LNCaP clone FGC (cell line): Measurements from ENCODE around the gene SRPK3.
"Not testable (repeated sequence)": the region's sequence is repeated elsewhere in the genome, so short reads cannot be mapped to it uniquely, and the experiment has no call there.

Experiments
- DNase-seq: peaks from one replicate; pipeline ENCODE4 v3.0.0-alpha.2; 2011; ENCODE audit warnings: low read depth
- H3K4me3 ChIP-seq: 2 replicates; pipeline ENCODE4 v1.5.1; 2011; ENCODE audit warnings: mild to moderate bottlenecking, low read depth, low read length, control low read depth
- CTCF ChIP-seq: IDR thresholded peaks from 2 replicates; pipeline ENCODE4 v1.5.1; 2012; ENCODE audit warnings: mild to moderate bottlenecking; ENCODE audit not compliant: control insufficient read depth, insufficient read depth; ENCODE audit errors: extremely low read depth

Gene SRPK3

GRCh38 chrX:153816831-153817690 is 36.2 kb downstream of the SRPK3 start:
- no peak for DNase-seq
- TF ChIP-seq CTCF = no peak
- no peak overlapping the region for H3K4me3 ChIP-seq

- DNase-seq, H3K4me3 ChIP-seq: not testable (repeated sequence)
These were observed 37.2 kb downstream of the SRPK3 start for GRCh38 chrX:153818064-153818463.

- H3K4me3 ChIP-seq = 0 out of 2 replicates have a peak overlapping the region, but pooled peaks have one; percentile 15
- no peak for TF ChIP-seq CTCF
- DNase-seq = no peak
These were observed 37.9 kb downstream of the SRPK3 start for GRCh38 chrX:153818571-153819383.

- DNase-seq = no peak
- no peak for TF ChIP-seq CTCF
- 0 out of 2 replicates have a peak overlapping the region, but pooled peaks have one; percentile 15 for H3K4me3 ChIP-seq
These were observed 38.7 kb downstream of the SRPK3 start for GRCh38 chrX:153819384-153820040.

- no peak for TF ChIP-seq CTCF
- DNase-seq = no peak
- H3K4me3 ChIP-seq = no peak overlapping the region
These were observed 39.8 kb downstream of the SRPK3 start for GRCh38 chrX:153820601-153821000.

- H3K4me3 ChIP-seq = no peak overlapping the region
- no peak for DNase-seq
- no peak for TF ChIP-seq CTCF
These were observed 40.2 kb downstream of the SRPK3 start for GRCh38 chrX:153821066-153821465.

- TF ChIP-seq CTCF = no peak
- H3K4me3 ChIP-seq = no peak overlapping the region
- DNase-seq = no peak
These were observed 43.5 kb downstream of the SRPK3 start for GRCh38 chrX:153824348-153824747.
